T-cell (primary cell): Measurements from ENCODE around the gene ANLN. TPM values are rescaled to one million over a fixed set of nuclear protein-coding genes. Genes with fewer than 3 reads are reported as not detected.

ENCODE experiments used
- ATAC-seq, 4 experiments: fragments of 200-7000 bp in 3 of 4; fragments of 150-1000 bp in 1 of 4; cut with Tn5 transposase; replicated peaks in 1 of 4; 1 replicate in 3 of 4; 2 replicates in 1 of 4; pipeline ENCODE4 v1.10.0; 2021; ENCODE audit warnings: moderate library complexity in 3 of 4, mild to moderate bottlenecking in 2 of 4, moderate number of reproducible peaks in 1 of 4
- CTCF ChIA-PET, 2 donors: fragments of 300-600 bp; sonication (Branson Sonifier 250); formaldehyde crosslinking; loops; one replicate each; lab custom pipeline; 2022; ENCODE audit warnings: antibody characterized with exemption in 2 of 2; lab: Charles Lee
- POLR2A ChIA-PET, 2 donors: fragments of 300-600 bp; sonication (Branson Sonifier 250); formaldehyde crosslinking; loops; one replicate each; lab custom pipeline; 2022; ENCODE audit warnings: antibody characterized with exemption in 2 of 2; lab: Charles Lee
- DNase-seq, 35 experiments: peaks; one replicate each; pipeline versions ENCODE4 v3.0.0 to v3.0.0-alpha.2; 2013 to 2023
- H3K27ac ChIP-seq: one replicate; pipeline ENCODE4 v1.5.1; 2013; ENCODE audit warnings: low read length
- H3K27me3 ChIP-seq, 2 experiments: replicated peaks in 1 of 2; 1 replicate in 1 of 2; 2 replicates in 1 of 2; pipeline versions ENCODE4 v1.6.1 to v1.7.0; 2013; ENCODE audit warnings: low read length in 1 of 2, mixed read lengths in 1 of 2; ENCODE audit not compliant: control insufficient read depth in 2 of 2, insufficient read depth in 2 of 2; ENCODE audit errors: extremely low read depth in 1 of 2
- H3K36me3 ChIP-seq, 2 donors: 1 replicate in 1 of 2; 2 replicates in 1 of 2; pipeline versions ENCODE4 v1.6.1 to v1.7.0; 2013; ENCODE audit warnings: low read length in 1 of 2; ENCODE audit not compliant: control insufficient read depth in 2 of 2, insufficient read depth in 1 of 2; ENCODE audit errors: extremely low read depth in 1 of 2
- H3K4me1 ChIP-seq, 2 experiments: 1 replicate in 1 of 2; 2 replicates in 1 of 2; pipeline versions ENCODE4 v1.6.1 to v1.7.0; 2013; ENCODE audit warnings: low read length in 2 of 2, mixed read lengths in 1 of 2; ENCODE audit not compliant: insufficient read depth in 2 of 2, control insufficient read depth in 1 of 2; ENCODE audit errors: extremely low read depth in 1 of 2
- H3K4me3 ChIP-seq, 2 donors: 1 replicate in 1 of 2; 2 replicates in 1 of 2; pipeline versions ENCODE4 v1.5.1 to v1.7.0; 2013; ENCODE audit warnings: mild to moderate bottlenecking in 2 of 2, low read length in 1 of 2, moderate library complexity in 1 of 2; ENCODE audit not compliant: control insufficient read depth in 1 of 2; ENCODE audit errors: extremely low read depth in 1 of 2
- H3K9me3 ChIP-seq: 2 replicates; pipeline ENCODE4 v1.7.0; 2013
- H3K27ac Mint-ChIP-seq, 2 donors: one replicate each; pipeline ENCODE4 v1.8.0; 2020 to 2021; ENCODE audit warnings: mild to moderate bottlenecking in 2 of 2, mixed read lengths in 2 of 2
- H3K27me3 Mint-ChIP-seq, 2 donors: one replicate each; pipeline ENCODE4 v1.8.0; 2021 to 2022; ENCODE audit warnings: mixed read lengths in 2 of 2
- H3K36me3 Mint-ChIP-seq: one replicate; pipeline ENCODE4 v1.8.0; 2021; ENCODE audit warnings: mixed read lengths
- H3K4me1 Mint-ChIP-seq, 3 donors: one replicate each; pipeline ENCODE4 v1.8.0; 2020 to 2022; ENCODE audit warnings: mixed read lengths in 3 of 3, mild to moderate bottlenecking in 1 of 3
- H3K4me3 Mint-ChIP-seq, 3 donors: one replicate each; pipeline ENCODE4 v1.8.0; 2020 to 2022; ENCODE audit warnings: mild to moderate bottlenecking in 3 of 3, mixed read lengths in 3 of 3, moderate library complexity in 3 of 3
- H3K9me3 Mint-ChIP-seq, 3 donors: one replicate each; pipeline ENCODE4 v1.8.0; 2020 to 2022; ENCODE audit warnings: mixed read lengths in 3 of 3
- WGBS: methylation state at CpG from one replicate; pipeline ENCODE4 v1.1.5; 2013; ENCODE audit warnings: missing lambda C conversion rate; ENCODE audit not compliant: insufficient coverage; 5-methylcytosine and 5-hydroxymethylcytosine counted together
- total RNA-seq, 35 experiments: library from RNA in 6 of 35; stranded (reverse) in 6 of 35; fragments of 120-200 nt in 1 of 35; gene quantifications; one replicate each; pipeline versions ENCODE4 v1.2.1 to v1.2.4 and lab custom pipeline; 2013 to 2026

ANLN gene
- total RNA-seq, 5 donors from 2014 or later (not counting 1 experiment from before 2014, with no cell fraction given) = 0.69 to 1.5 (median 1.1) TPM

GRCh38 chr7:36403452-36403851 is 13.8 kb downstream of the ANLN start:
- H3K4me1 Mint-ChIP-seq = peaks cover 0 to 12% (median 0%) of the 10 kb centered on the region in 3 donors
- POLR2A ChIA-PET = no interaction called here
- no peaks in the 10 kb centered on the region for H3K9me3 ChIP-seq
- H3K27ac Mint-ChIP-seq = no peak overlapping the region
- ATAC-seq (no peak), DNase-seq (no peak)
- no peaks in the 10 kb centered on the region for H3K9me3 Mint-ChIP-seq
- no peak overlapping the region for H3K4me3 Mint-ChIP-seq
- H3K36me3 Mint-ChIP-seq = no peaks in the 10 kb centered on the region
- no peaks in the 10 kb centered on the region for H3K27me3 ChIP-seq
- CTCF ChIA-PET = no interaction called here
- H3K27me3 Mint-ChIP-seq = no peaks in the 10 kb centered on the region
- WGBS = 100% methylated on average over 2 of the region's 7 CpGs
- no peaks in the 10 kb centered on the region for H3K4me1 ChIP-seq
- H3K27ac ChIP-seq = no peak overlapping the region
- H3K4me3 ChIP-seq = no peak overlapping the region
- H3K36me3 ChIP-seq = peaks cover 0 to 3% of the 10 kb centered on the region in 2 donors

- Mint-ChIP-seq H3K4me1 (peaks cover 0 to 12% (median 0%) of the 10 kb centered on the region in 3 donors), H3K4me3 (no peak overlapping the region), H3K27ac (no peak overlapping the region), H3K9me3 (no peaks in the 10 kb centered on the region), H3K27me3 (no peaks in the 10 kb centered on the region), H3K36me3 (no peaks in the 10 kb centered on the region)
- DNase-seq (no peak), ATAC-seq (no peak)
- H3K4me1 ChIP-seq = no peaks in the 10 kb centered on the region
- no peak overlapping the region for H3K4me3 ChIP-seq
- ChIA-PET POLR2A (no interaction called here), CTCF (no interaction called here)
- H3K27ac ChIP-seq = no peak overlapping the region
- no peaks in the 10 kb centered on the region for H3K9me3 ChIP-seq
- no peaks in the 10 kb centered on the region for H3K27me3 ChIP-seq
- H3K36me3 ChIP-seq = peaks cover 0 to 3% of the 10 kb centered on the region in 2 donors
- WGBS = no CpG with 5 or more reads among the region's 7 CpGs
These were observed 15.2 kb downstream of the ANLN start for GRCh38 chr7:36404639-36405408.

GRCh38 chr7:36405409-36405803 is 15.7 kb downstream of the ANLN start:
- Mint-ChIP-seq H3K36me3 (no peaks in the 10 kb centered on the region), H3K27ac (no peak overlapping the region), H3K4me3 (no peak overlapping the region), H3K9me3 (no peaks in the 10 kb centered on the region), H3K4me1 (peaks cover 0 to 12% (median 0%) of the 10 kb centered on the region in 3 donors), H3K27me3 (no peaks in the 10 kb centered on the region)
- no peaks in the 10 kb centered on the region for H3K27me3 ChIP-seq
- ATAC-seq = no peak
- H3K36me3 ChIP-seq = peaks cover 0 to 3% of the 10 kb centered on the region in 2 donors
- H3K27ac ChIP-seq = no peak overlapping the region
- ChIA-PET CTCF (interaction anchor here in 1 of 2 donors (0.5 kb wide), 1 partner anchor 27 kb away, joined by 3 read pairs; no protein-coding TSS in a partner anchor), POLR2A (no interaction called here)
- H3K9me3 ChIP-seq = no peaks in the 10 kb centered on the region
- WGBS = no CpG with 5 or more reads among the region's 1 CpG
- H3K4me1 ChIP-seq = no peaks in the 10 kb centered on the region
- no peak overlapping the region for H3K4me3 ChIP-seq
- DNase-seq = no peak

GRCh38 chr7:36406156-36406555 is 16.5 kb downstream of the ANLN start:
- H3K4me3 Mint-ChIP-seq = no peak overlapping the region
- DNase-seq = no peak
- no peak overlapping the region for H3K27ac Mint-ChIP-seq
- H3K36me3 Mint-ChIP-seq = no peaks in the 10 kb centered on the region
- Histone ChIP-seq H3K27ac (no peak overlapping the region), H3K9me3 (no peaks in the 10 kb centered on the region), H3K4me1 (no peaks in the 10 kb centered on the region), H3K4me3 (no peak overlapping the region), H3K36me3 (peaks cover 0 to 3% of the 10 kb centered on the region in 2 donors), H3K27me3 (no peaks in the 10 kb centered on the region)
- ATAC-seq = no peak
- POLR2A ChIA-PET = interaction anchor here in 1 of 2 donors (0.6 kb wide), 1 partner anchor 19 kb away, joined by 4 read pairs; no protein-coding TSS in a partner anchor
- H3K27me3 Mint-ChIP-seq = no peaks in the 10 kb centered on the region
- WGBS = 93% methylated on average over 3 of the region's 5 CpGs
- no peaks in the 10 kb centered on the region for H3K9me3 Mint-ChIP-seq
- peaks cover 0 to 12% (median 0%) of the 10 kb centered on the region in 3 donors for H3K4me1 Mint-ChIP-seq
- CTCF ChIA-PET = interaction anchor here in 1 of 2 donors (0.6 kb wide), 1 partner anchor 29 kb away, joined by 7 read pairs; no protein-coding TSS in a partner anchor

GRCh38 chr7:36407636-36408550 is 18.2 kb downstream of the ANLN start:
- POLR2A ChIA-PET = no interaction called here

GRCh38 chr7:36408589-36408988 is 18.9 kb downstream of the ANLN start:
- ChIA-PET POLR2A (no interaction called here), CTCF (no interaction called here)
- H3K27me3 Mint-ChIP-seq = no peaks in the 10 kb centered on the region
- no peak overlapping the region for H3K27ac ChIP-seq
- peaks cover 0 to 3% of the 10 kb centered on the region in 2 donors for H3K36me3 ChIP-seq
- no peak overlapping the region for H3K4me3 ChIP-seq
- no peak overlapping the region for H3K4me3 Mint-ChIP-seq
- no peak for DNase-seq
- H3K27me3 ChIP-seq = no peaks in the 10 kb centered on the region
- no CpG with 5 or more reads among the region's 2 CpGs for WGBS
- no peaks in the 10 kb centered on the region for H3K9me3 ChIP-seq
- no peak for ATAC-seq
- no peaks in the 10 kb centered on the region for H3K36me3 Mint-ChIP-seq
- no peaks in the 10 kb centered on the region for H3K4me1 ChIP-seq
- H3K27ac Mint-ChIP-seq = no peak overlapping the region
- H3K9me3 Mint-ChIP-seq = no peaks in the 10 kb centered on the region
- peaks cover 0 to 12% (median 0%) of the 10 kb centered on the region in 3 donors for H3K4me1 Mint-ChIP-seq

More at GRCh38 chr7:36407636-36408550, 18.2 kb downstream of the ANLN start:
- DNase-seq (no peak), ATAC-seq (no peak)
- no peaks in the 10 kb centered on the region for H3K9me3 ChIP-seq
- H3K36me3 ChIP-seq = peaks cover 0 to 3% of the 10 kb centered on the region in 2 donors
- H3K27me3 ChIP-seq = no peaks in the 10 kb centered on the region
- no peaks in the 10 kb centered on the region for H3K4me1 ChIP-seq
- Mint-ChIP-seq H3K4me1 (peaks cover 0 to 12% (median 0%) of the 10 kb centered on the region in 3 donors), H3K27ac (no peak overlapping the region), H3K27me3 (no peaks in the 10 kb centered on the region), H3K4me3 (no peak overlapping the region), H3K36me3 (no peaks in the 10 kb centered on the region), H3K9me3 (no peaks in the 10 kb centered on the region)
- H3K4me3 ChIP-seq = no peak overlapping the region
- no peak overlapping the region for H3K27ac ChIP-seq
- no CpG with 5 or more reads among the region's 8 CpGs for WGBS
- CTCF ChIA-PET = no interaction called here
